Measurements from ENCODE around the gene COMTD1.
"Not testable (repeated sequence)": the region's sequence is repeated elsewhere in the genome, so short reads cannot be mapped to it uniquely, and the experiment has no call there.

Gene COMTD1

DNA sequence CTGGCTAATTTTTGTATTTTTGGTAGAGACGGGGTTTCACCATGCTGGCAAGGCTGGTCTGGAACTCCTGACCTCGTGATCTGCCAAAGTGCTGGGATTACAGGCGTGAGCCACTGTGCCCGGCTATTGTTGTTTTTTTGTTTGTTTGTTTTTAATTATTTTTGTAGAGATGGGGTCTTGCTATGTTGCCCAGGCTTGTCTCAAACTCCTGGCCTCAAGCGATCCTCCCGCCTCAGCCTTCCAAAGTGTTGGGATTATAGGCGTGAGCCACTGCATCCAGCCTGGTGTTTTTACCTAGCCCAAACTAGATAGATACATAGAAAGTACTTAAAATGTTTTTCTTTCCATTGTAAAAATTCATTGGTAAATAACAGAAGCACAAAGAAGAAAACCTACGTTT, 14.3 kb downstream of the COMTD1 start:
- not testable (repeated sequence) for DNase-seq

- no peak for DNase-seq
Observed at GRCh38 chr10:75220274-75220673, 15.5 kb downstream of the COMTD1 start.

- DNase-seq: no peak
Observed at GRCh38 chr10:75212343-75212742, 23.4 kb downstream of the COMTD1 start.

DNA sequence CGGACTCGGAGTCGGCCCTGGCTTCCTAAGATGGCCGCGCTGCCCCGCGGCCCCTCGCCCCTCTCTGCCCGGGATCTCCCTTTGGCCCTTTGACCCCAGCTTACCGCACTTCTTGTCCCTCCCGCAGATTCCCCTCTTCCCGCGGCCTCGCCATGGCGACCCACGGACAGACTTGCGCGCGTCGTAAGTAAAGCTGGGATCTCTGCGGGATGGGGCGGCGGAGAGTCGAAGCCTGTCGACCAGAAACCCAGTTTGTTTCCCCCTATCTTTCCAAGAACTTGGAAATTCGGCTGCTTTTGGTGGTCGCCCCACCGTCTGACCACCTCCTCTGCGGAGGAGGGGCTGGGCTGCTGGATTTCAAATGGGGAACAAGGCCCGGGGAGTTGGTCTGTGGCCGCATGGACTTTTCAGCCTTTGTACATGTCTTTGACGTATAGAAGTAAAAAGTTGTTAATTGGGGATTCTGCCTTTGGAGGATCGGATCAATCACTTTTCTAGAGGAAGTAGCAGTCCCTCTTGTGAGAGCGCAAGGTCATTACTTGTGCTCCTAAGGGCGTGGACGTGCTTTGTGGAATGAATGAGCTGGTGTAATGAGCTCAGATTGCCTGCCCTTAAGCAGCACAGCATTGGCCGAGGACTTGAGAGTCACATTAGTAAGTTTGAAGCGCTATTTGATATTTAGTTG, 24.6 kb downstream of the COMTD1 start:
- no peak for DNase-seq

- DNase-seq: peak; percentile 93
Observed at GRCh38 chr10:75210282-75211006, 25.3 kb downstream of the COMTD1 start, which contains the start of gene VDAC2. VDAC2 (plus strand) TSS chr10:75210796; CDS start chr10:75211159, 363 bp downstream.

GRCh38 chr10:75209921-75210281, 25.9 kb downstream of the COMTD1 start:
- DNase-seq: peak; percentile 65

GRCh38 chr10:75209086-75209920, 26.5 kb downstream of the COMTD1 start:
- no peak for DNase-seq

DNA sequence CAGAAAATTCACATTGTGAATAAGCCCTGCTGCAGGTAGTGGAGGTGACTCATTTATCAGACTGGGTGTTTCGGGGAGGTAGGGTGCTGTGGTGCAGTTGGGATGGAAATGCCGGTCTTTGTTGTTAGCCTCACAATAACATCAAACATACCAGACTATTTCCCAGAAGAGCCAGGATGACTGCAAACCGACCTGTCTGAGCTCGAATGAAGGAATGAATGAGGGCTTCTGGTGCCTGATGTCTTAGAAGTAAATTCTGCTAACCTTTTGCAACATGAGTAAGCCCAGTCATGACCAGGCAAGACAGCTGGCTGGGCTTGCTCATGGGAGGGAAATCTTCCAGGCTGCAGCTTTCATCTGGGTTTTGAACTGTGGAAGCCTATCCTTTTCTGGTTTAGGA, 27.6 kb downstream of the COMTD1 start:
- no peak for DNase-seq

DNA sequence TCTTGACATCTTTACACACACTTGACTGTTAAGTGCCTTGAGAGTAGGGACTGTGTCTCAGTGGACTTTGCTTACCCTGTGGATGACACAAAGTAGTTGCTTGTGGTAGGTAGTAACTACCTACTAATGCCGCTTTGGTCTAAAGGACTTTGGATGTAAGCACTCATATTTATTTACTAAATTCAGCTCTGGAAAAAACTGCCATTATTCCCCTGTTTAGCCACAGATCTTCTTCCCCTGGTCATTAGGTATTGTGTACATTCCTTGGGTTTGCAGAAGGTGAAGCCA, 28.0 kb downstream of the COMTD1 start:
- no peak for DNase-seq

GRCh38 chr10:75207079-75207856, 28.5 kb downstream of the COMTD1 start:
- DNase-seq: no peak

DNA sequence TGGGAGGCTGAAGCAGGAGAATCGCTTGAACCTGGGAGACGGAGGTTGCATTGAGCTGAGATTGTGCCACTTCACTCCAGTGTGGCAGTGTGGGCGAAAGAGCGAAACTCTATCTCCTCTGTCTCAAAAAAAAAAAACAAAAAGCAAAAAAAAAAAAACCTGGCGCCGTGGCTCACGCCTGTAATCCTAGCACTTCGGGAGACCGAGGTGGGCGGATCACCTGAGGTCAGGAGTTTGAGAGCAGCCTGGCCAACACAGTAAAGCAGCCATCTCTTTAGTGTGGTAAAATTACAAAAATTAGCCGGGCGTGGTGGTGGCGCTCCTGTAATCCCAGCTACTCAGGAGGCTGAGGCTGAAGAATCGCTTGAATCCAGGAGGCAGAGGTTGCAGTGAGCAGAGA, 29.1 kb downstream of the COMTD1 start:
- DNase-seq: not testable (repeated sequence)

GRCh38 chr10:75205908-75206307, 29.8 kb downstream of the COMTD1 start:
- DNase-seq: no peak

- no peak for DNase-seq
Observed at GRCh38 chr10:75203724-75204123, 32.0 kb downstream of the COMTD1 start.

GRCh38 chr10:75203046-75203620, 32.6 kb downstream of the COMTD1 start:
- not testable (repeated sequence) for DNase-seq

GRCh38 chr10:75202321-75203045, 33.3 kb downstream of the COMTD1 start:
- no peak for DNase-seq

DNA sequence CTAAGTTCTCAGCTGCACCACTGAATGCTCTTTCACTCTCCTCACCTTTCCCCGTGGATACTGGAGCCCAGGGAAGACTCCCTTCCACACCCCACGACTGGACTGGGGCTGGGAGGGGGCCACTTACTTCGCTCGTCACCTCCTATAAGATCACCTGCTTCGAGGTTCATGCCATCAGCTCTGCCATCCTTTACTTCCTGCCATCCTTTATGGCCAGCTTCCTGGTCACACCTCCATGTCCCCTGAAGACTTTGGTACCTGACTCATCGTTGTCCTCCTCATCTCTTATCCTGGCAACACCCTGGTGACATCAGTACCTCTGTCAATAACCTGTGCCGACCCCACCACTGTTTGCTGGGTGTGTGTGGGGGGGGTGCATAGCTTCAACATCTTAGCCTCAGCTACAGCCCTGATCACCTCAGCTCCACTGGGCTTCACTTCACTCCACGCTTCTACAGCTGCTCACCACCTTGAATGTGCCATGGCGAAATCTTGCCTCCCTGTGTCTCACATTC, 33.9 kb downstream of the COMTD1 start:
- DNase-seq: no peak

DNA sequence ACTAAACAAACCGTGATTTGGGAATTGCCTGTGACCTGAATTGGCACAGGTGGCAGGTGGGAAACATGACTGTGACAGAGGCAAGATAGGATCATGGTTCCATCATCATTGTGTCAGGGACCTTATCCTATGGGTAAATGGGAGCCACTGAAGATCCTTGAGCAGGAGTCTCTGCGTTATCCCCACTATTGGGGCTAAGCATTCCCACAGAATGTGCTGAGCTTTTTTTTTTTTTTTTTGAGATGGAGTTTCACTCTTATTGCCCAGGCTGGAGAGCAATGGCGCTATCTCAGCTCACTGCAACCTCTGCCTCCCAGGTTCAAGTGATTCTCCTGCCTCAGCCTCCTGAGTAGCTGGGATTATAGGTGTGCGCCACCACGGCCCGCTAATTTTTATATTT, 35.8 kb downstream of the COMTD1 start:
- not testable (repeated sequence) for DNase-seq

DNA sequence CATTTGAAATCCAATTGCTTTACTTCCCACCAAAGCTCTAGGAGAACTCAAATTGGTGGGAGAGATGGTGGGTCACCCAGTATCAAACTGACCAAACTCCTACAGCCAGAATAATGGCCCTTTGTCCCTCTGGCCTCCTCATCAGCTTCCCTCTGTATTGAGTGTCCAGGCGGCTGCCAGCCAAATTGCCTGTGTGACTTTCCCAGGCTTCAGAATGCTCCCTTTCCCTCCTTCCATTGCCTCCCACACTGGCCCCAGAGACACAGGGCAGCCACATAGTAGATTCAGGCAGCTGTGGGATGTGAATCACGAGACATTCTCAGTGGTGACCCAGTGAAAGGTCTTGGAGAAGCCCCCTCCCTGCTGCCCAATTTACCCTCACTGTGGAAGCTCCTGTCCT, 37.9 kb downstream of the COMTD1 start:
- DNase-seq: no peak

GRCh38 chr10:75197066-75197465, 38.7 kb downstream of the COMTD1 start:
- no peak for DNase-seq

GRCh38 chr10:75195035-75195763, 40.6 kb downstream of the COMTD1 start:
- DNase-seq: no peak

DNA sequence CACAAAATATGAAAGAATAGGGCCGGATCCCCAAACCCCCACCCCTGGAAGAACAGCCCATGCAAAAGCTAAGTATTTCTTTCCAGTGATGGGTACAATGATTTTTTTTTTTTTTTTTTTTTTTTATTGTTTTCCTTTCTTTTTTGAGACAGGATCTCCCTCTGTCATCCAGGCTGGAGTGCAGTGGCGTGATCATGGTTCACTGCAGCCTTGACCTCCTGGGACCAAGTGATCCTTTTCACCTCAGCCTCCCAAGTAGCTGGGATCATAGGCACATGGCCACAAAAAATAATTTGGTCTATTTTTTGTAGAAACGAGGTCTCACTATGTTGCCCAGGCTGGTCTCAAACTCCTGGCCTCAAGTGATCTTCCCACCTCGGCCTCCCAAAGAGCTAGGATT, 41.1 kb downstream of the COMTD1 start:
- not testable (repeated sequence) for DNase-seq
